HEK293 (cell line): ENCODE measurements around the gene HDAC7.
A peak's percentile ranks its signal among the peaks of the same experiment; 100 is the strongest.

Experiments
- CTCF ChIA-PET: fragments of 350-600 bp; formaldehyde crosslinking; extraction: SDS; loops from one replicate; lab custom pipeline; 2021; ENCODE audit warnings: antibody characterized with exemption; lab: Yijun Ruan, JAX
- POLR2A ChIA-PET: fragments of 300-600 bp; formaldehyde crosslinking; extraction: SDS; loops from one replicate; lab custom pipeline; 2020; ENCODE audit warnings: antibody characterized with exemption, inconsistent platforms; lab: Yijun Ruan, JAX
- H3K27ac ChIP-seq: fragments of 200-500 bp; sonication (Bioruptor generic); 2 replicates; pipeline ENCODE4 v1.5.1; 2014; ENCODE audit warnings: low read depth, low read length, control low read depth, inconsistent platforms; ENCODE audit errors: extremely low read depth
- H3K36me3 ChIP-seq, 2 experiments: fragments of 200-500 bp in 1 of 2; sonication (Bioruptor generic) in 1 of 2; 1 replicate in 1 of 2; 2 replicates in 1 of 2; pipeline ENCODE4 v1.5.1; 2014 to 2017; ENCODE audit warnings: inconsistent platforms in 2 of 2, low read length in 2 of 2; ENCODE audit not compliant: control insufficient read depth in 2 of 2, insufficient read depth in 1 of 2
- H3K4me1 ChIP-seq: fragments of 200-500 bp; sonication (Bioruptor generic); 2 replicates; pipeline ENCODE4 v1.5.1; 2014; ENCODE audit warnings: mild to moderate bottlenecking, low read length, inconsistent platforms; ENCODE audit not compliant: control insufficient read depth, insufficient read depth
- H3K4me3 ChIP-seq: 2 replicates; pipeline ENCODE4 v1.5.1; 2011; ENCODE audit warnings: low read depth, mild to moderate bottlenecking, control low read depth, low read length, moderate library complexity
- H3K9me3 ChIP-seq: fragments of 200-500 bp; sonication (Bioruptor generic); 2 replicates; pipeline ENCODE4 v1.5.1; 2014; ENCODE audit warnings: low read depth, low read length, inconsistent platforms; ENCODE audit not compliant: control insufficient read depth, insufficient read depth
- FEZF1 ChIP-seq: fragments of 450-650 bp; formaldehyde crosslinking; IDR thresholded peaks from 2 replicates; pipeline ENCODE4 v1.5.1; 2016; ENCODE audit warnings: missing biosample characterization, missing genetic modification characterization
- KLF1 ChIP-seq: fragments of 450-650 bp; formaldehyde crosslinking; IDR thresholded peaks from 2 replicates; pipeline ENCODE4 v1.5.1; 2016; ENCODE audit warnings: missing biosample characterization, missing genetic modification characterization
- KLF16 ChIP-seq: fragments of 450-650 bp; formaldehyde crosslinking; IDR thresholded peaks from 2 replicates; pipeline ENCODE4 v1.5.1; 2017; ENCODE audit warnings: missing biosample characterization, missing genetic modification characterization
- MYNN ChIP-seq: fragments of 450-650 bp; formaldehyde crosslinking; IDR thresholded peaks from 2 replicates; pipeline ENCODE4 v1.5.1; 2016; ENCODE audit warnings: missing biosample characterization, missing genetic modification characterization, borderline replicate concordance
- ZBTB17 ChIP-seq: fragments of 450-650 bp; formaldehyde crosslinking; IDR thresholded peaks from 2 replicates; pipeline ENCODE4 v1.5.1; 2016; ENCODE audit warnings: missing biosample characterization, missing genetic modification characterization
- ZBTB20 ChIP-seq: fragments of 450-650 bp; formaldehyde crosslinking; IDR thresholded peaks from 2 replicates; pipeline ENCODE4 v1.5.1; 2016; ENCODE audit warnings: missing biosample characterization, missing genetic modification characterization
- ZBTB8A ChIP-seq: fragments of 450-650 bp; formaldehyde crosslinking; IDR thresholded peaks from 2 replicates; pipeline ENCODE4 v1.5.1; 2016; ENCODE audit warnings: missing biosample characterization, missing genetic modification characterization
- ZFP41 ChIP-seq: fragments of 450-650 bp; formaldehyde crosslinking; IDR thresholded peaks from 2 replicates; pipeline ENCODE4 v1.5.1; 2016; ENCODE audit warnings: missing biosample characterization, missing genetic modification characterization, borderline replicate concordance
- ZIC2 ChIP-seq: fragments of 450-650 bp; formaldehyde crosslinking; IDR thresholded peaks from 2 replicates; pipeline ENCODE4 v1.5.1; 2016; ENCODE audit warnings: missing biosample characterization, missing genetic modification characterization
- ZNF146 ChIP-seq: fragments of 450-650 bp; formaldehyde crosslinking; IDR thresholded peaks from 2 replicates; pipeline ENCODE4 v1.5.1; 2016; ENCODE audit warnings: missing biosample characterization, missing genetic modification characterization
- ZNF211 ChIP-seq: fragments of 450-650 bp; formaldehyde crosslinking; IDR thresholded peaks from 2 replicates; pipeline ENCODE4 v1.5.1; 2016; ENCODE audit warnings: low read depth, missing biosample characterization, missing genetic modification characterization
- ZNF214 ChIP-seq: fragments of 450-650 bp; formaldehyde crosslinking; IDR thresholded peaks from 2 replicates; pipeline ENCODE4 v1.5.1; 2017; ENCODE audit warnings: missing biosample characterization, mild to moderate bottlenecking, missing genetic modification characterization, borderline replicate concordance
- ZNF274 ChIP-seq, 2 experiments: fragments of 200-500 bp in 1 of 2; fragments of 450-650 bp in 1 of 2; sonication (Bioruptor generic) in 1 of 2; formaldehyde crosslinking in 1 of 2; IDR thresholded peaks; 2 replicates each; pipeline versions ENCODE4 v1.5.1 to v1.6.1; 2014 to 2016; ENCODE audit warnings: borderline replicate concordance in 1 of 2, inconsistent platforms in 1 of 2, low read length in 1 of 2, missing biosample characterization in 1 of 2, missing genetic modification characterization in 1 of 2
- ZNF311 ChIP-seq: fragments of 450-650 bp; formaldehyde crosslinking; IDR thresholded peaks from 2 replicates; pipeline ENCODE4 v1.5.1; 2017; ENCODE audit warnings: missing biosample characterization, missing genetic modification characterization, borderline replicate concordance
- ZNF341 ChIP-seq: fragments of 450-650 bp; formaldehyde crosslinking; IDR thresholded peaks from 2 replicates; pipeline ENCODE4; 2016; ENCODE audit warnings: low read depth, missing biosample characterization, missing genetic modification characterization
- ZNF416 ChIP-seq: fragments of 450-650 bp; formaldehyde crosslinking; IDR thresholded peaks from 2 replicates; pipeline ENCODE4 v1.5.1; 2016; ENCODE audit warnings: missing biosample characterization, missing genetic modification characterization
- ZNF48 ChIP-seq: fragments of 450-650 bp; formaldehyde crosslinking; IDR thresholded peaks from 2 replicates; pipeline ENCODE4 v1.5.1; 2016; ENCODE audit warnings: missing biosample characterization, missing genetic modification characterization
- ZNF600 ChIP-seq: fragments of 450-650 bp; formaldehyde crosslinking; IDR thresholded peaks from 2 replicates; pipeline ENCODE4 v1.5.1; 2016; ENCODE audit warnings: missing biosample characterization, missing genetic modification characterization
- ZNF629 ChIP-seq: fragments of 450-650 bp; formaldehyde crosslinking; IDR thresholded peaks from 2 replicates; pipeline ENCODE4 v1.5.1; 2017; ENCODE audit warnings: missing biosample characterization, missing genetic modification characterization
- ZNF664 ChIP-seq: fragments of 450-650 bp; formaldehyde crosslinking; IDR thresholded peaks from 2 replicates; pipeline ENCODE4 v1.5.1; 2016; ENCODE audit warnings: missing biosample characterization, missing genetic modification characterization
- ZNF707 ChIP-seq: fragments of 450-650 bp; formaldehyde crosslinking; IDR thresholded peaks from 2 replicates; pipeline ENCODE4 v1.5.1; 2016; ENCODE audit warnings: missing biosample characterization, missing genetic modification characterization
- ZNF776 ChIP-seq: fragments of 450-650 bp; formaldehyde crosslinking; IDR thresholded peaks from 2 replicates; pipeline ENCODE4 v1.5.0; 2017; ENCODE audit warnings: missing biosample characterization, missing genetic modification characterization, borderline replicate concordance
- ZNF830 ChIP-seq: fragments of 450-650 bp; IDR thresholded peaks from 2 replicates; pipeline ENCODE4 v1.5.0; 2018; ENCODE audit warnings: missing biosample characterization, missing genetic modification characterization, low read depth, mild to moderate bottlenecking, moderate library complexity
- TF ChIP-seq, protein P1 (sequence below): fragments of 450-650 bp; formaldehyde crosslinking; IDR thresholded peaks from 2 replicates; pipeline ENCODE4 v1.5.1; 2016; ENCODE audit warnings: missing biosample characterization, missing genetic modification characterization
- TF ChIP-seq, protein P2 (sequence below): fragments of 450-650 bp; formaldehyde crosslinking; IDR thresholded peaks from 2 replicates; pipeline ENCODE4 v1.5.1; 2016; ENCODE audit warnings: missing biosample characterization, missing genetic modification characterization

HDAC7 gene

DNA sequence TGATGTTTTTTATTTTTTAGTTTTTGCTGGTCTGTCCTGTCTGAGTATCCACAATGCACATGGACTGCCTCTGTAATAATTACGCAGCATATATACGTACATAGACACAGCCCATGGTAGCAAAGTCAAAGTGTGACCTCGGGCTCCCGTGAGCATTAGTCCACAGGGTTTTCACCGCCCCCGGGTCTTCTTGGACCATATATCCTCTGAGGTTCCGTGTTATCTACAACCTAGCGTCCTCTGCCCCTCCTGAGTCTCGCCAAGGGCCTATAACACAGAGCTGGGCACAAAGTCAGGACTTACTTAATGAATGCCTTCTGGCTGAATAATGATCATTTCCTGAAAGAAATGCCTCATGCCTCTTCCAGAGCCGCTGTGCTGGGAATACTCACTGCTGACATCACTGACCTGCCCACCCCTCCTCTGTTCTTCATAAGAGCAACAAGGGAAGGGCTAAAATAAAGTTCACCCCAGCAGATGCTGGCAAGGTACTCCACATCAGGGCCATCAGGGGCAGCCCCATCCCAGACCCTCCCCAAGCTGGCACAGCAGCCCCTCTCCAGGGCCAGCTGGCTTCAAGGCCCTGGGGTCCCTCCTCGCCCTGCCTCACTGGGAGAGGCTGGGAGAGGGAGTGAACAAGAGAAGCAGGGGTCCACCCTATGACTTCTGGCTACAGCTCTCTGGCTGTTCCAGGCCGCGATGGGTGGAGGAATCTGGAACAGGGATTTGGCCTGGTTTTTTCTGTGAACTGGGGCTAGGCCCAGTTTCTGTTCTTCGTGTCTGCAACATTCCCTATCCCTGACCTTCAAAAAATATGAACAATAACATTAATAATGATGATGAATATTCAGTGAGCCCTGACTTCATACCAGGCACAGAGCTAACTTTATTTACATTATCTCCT lies 7.9 kb downstream of the HDAC7 start:
- H3K36me3 ChIP-seq: peaks cover 0 to 7% of the 10 kb centered on the region in 2 experiments; a peak in 1 of 3 replicates
- TF ChIP-seq ZFP41 (tag by site-specific recombination) (no peak), ZNF600 (tag by site-specific recombination) (no peak), ZNF629 (tag by site-specific recombination) (peak; percentile 27; the same call in 1 of the 2 replicates), ZNF146 (tag by site-specific recombination) (no peak), ZBTB17 (no peak), ZNF341 (tag by site-specific recombination) (peak; percentile 44; the same call in 1 of the 2 replicates), ZNF274 (IDR thresholded peaks at IDR 0.05; ENCODE audit: low read length) (no peak), ZNF274 (tag by site-specific recombination; IDR thresholded peaks at IDR 0.05; ENCODE audit: borderline replicate concordance) (no peak), ZIC2 (tag by site-specific recombination) (0 out of 2 replicates have a peak, but pooled peaks have one; percentile 27), ZBTB20 (tag by site-specific recombination) (no peak), ZNF830 (no peak), ZNF214 (no peak), ZBTB8A (tag by site-specific recombination) (no peak), ZNF211 (tag by site-specific recombination) (no peak), ZNF48 (tag by site-specific recombination) (no peak), KLF1 (tag by site-specific recombination) (no peak), ZNF664 (no peak), KLF16 (no peak)
- TF ChIP-seq, protein P1, sequence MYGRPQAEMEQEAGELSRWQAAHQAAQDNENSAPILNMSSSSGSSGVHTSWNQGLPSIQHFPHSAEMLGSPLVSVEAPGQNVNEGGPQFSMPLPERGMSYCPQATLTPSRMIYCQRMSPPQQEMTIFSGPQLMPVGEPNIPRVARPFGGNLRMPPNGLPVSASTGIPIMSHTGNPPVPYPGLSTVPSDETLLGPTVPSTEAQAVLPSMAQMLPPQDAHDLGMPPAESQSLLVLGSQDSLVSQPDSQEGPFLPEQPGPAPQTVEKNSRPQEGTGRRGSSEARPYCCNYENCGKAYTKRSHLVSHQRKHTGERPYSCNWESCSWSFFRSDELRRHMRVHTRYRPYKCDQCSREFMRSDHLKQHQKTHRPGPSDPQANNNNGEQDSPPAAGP: peak; percentile 50; the same call in 1 of the 2 replicates
- TF ChIP-seq, all 188 proteins: peak for 4
- ChIA-PET CTCF (interaction anchor here (0.7 to 5.3 kb wide), 6 partner anchors 11 to 69 kb away, joined by 3 to 71 read pairs (median 8); no protein-coding TSS in a partner anchor), POLR2A (interaction anchor here (1.2 to 1.5 kb wide), 2 partner anchors 10 to 24 kb away, joined by 3 to 10 read pairs; no protein-coding TSS in a partner anchor)
- Histone ChIP-seq H3K4me3 (no peak overlapping the region), H3K4me1 (peaks cover 26% of the 10 kb centered on the region), H3K27ac (peak overlapping the region; percentile 43; the same call in 1 of the 2 replicates), H3K9me3 (no peaks in the 10 kb centered on the region)

DNA sequence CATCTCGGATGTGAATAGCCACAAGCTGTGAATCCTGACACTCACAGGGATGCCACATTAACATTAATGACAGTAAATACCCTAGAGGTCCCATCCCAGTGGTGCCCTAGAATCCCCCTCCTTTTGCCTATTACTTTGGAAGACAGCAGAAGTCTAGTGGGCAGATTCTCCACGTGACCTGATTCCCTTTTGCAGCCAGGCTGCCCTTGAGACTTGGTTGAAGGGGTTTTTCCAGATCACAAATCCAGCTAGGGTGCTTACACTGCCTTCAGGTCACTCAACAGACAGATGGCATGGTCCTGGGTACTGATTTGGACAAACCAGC lies 8.7 kb downstream of the HDAC7 start:
- Histone ChIP-seq H3K36me3 (peaks cover 0 to 8% of the 10 kb centered on the region in 2 experiments; a peak in 1 of 3 replicates), H3K4me3 (no peak overlapping the region), H3K9me3 (no peaks in the 10 kb centered on the region), H3K27ac (no peak overlapping the region), H3K4me1 (peaks cover 26% of the 10 kb centered on the region)
- ChIA-PET CTCF (interaction anchor here (3.7 to 5.3 kb wide), 2 partner anchors 27 to 69 kb away, joined by 17 to 71 read pairs; no protein-coding TSS in a partner anchor), POLR2A (interaction anchor here (0.6 to 1.5 kb wide), 2 partner anchors 10 to 18 kb away, joined by 3 to 5 read pairs; no protein-coding TSS in a partner anchor)
- TF ChIP-seq ZNF416 (tag by site-specific recombination) (no peak), FEZF1 (tag by site-specific recombination) (no peak), ZNF707 (tag by site-specific recombination) (no peak), ZNF311 (no peak), MYNN (no peak), ZNF776 (no peak)
- TF ChIP-seq, protein P2, sequence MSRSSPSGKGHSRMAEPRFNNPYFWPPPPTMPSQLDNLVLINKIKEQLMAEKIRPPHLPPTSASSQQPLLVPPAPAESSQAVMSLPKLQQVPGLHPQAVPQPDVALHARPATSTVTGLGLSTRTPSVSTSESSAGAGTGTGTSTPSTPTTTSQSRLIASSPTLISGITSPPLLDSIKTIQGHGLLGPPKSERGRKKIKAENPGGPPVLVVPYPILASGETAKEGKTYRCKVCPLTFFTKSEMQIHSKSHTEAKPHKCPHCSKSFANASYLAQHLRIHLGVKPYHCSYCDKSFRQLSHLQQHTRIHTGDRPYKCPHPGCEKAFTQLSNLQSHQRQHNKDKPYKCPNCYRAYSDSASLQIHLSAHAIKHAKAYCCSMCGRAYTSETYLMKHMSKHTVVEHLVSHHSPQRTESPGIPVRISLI: no peak
